HG02571 (cell line): ENCODE data around the gene SEMA5B.

Experiments used
- ATAC-seq: cut with Tn5 transposase; IDR thresholded peaks from one replicate; pipeline ENCODE4 v1.9.1; 2021; ENCODE audit warnings: mild to moderate bottlenecking, moderate library complexity; ENCODE audit not compliant: unreplicated experiment

The SEMA5B gene

GRCh38 chr3:122977746-122978466, 49.7 kb downstream of the SEMA5B start:
- ATAC-seq, result no peak

- ATAC-seq, result no peak
Observed at GRCh38 chr3:122975924-122976293, 51.7 kb downstream of the SEMA5B start.

GRCh38 chr3:122975163-122975923, 52.2 kb downstream of the SEMA5B start:
- no peak for ATAC-seq

GRCh38 chr3:122974764-122975162, 52.8 kb downstream of the SEMA5B start:
- no peak for ATAC-seq

GRCh38 chr3:122973893-122974615, 53.5 kb downstream of the SEMA5B start:
- ATAC-seq, result no peak

- ATAC-seq, result no peak
Observed at GRCh38 chr3:122972141-122972540, 55.4 kb downstream of the SEMA5B start.

GRCh38 chr3:122969585-122970469, 57.7 kb downstream of the SEMA5B start:
- ATAC-seq, result no peak

- no peak for ATAC-seq
Observed at GRCh38 chr3:122967765-122968164, 59.8 kb downstream of the SEMA5B start.

- no peak for ATAC-seq
Observed at GRCh38 chr3:122967356-122967755, 60.2 kb downstream of the SEMA5B start.

GRCh38 chr3:122966045-122966444, 61.5 kb downstream of the SEMA5B start:
- ATAC-seq, result no peak

GRCh38 chr3:122964811-122965210, 62.8 kb downstream of the SEMA5B start:
- ATAC-seq, result no peak

- ATAC-seq, result no peak
Observed at GRCh38 chr3:122962149-122962548, 65.4 kb downstream of the SEMA5B start.

- ATAC-seq, result no peak
Observed at GRCh38 chr3:122961146-122961545, 66.4 kb downstream of the SEMA5B start.

- no peak for ATAC-seq
Observed at GRCh38 chr3:122960652-122961051, 66.9 kb downstream of the SEMA5B start.

GRCh38 chr3:122959339-122959738, 68.2 kb downstream of the SEMA5B start:
- ATAC-seq, result no peak

GRCh38 chr3:122957707-122958689, 69.6 kb downstream of the SEMA5B start:
- no peak for ATAC-seq

GRCh38 chr3:122956693-122957455, 70.7 kb downstream of the SEMA5B start:
- ATAC-seq, result no peak

- ATAC-seq, result no peak
Observed at GRCh38 chr3:122955916-122956692, 71.5 kb downstream of the SEMA5B start.
